GM12891 (cell line): ENCODE data around the gene ASTN2.

ENCODE experiments used
- POLR2A ChIP-seq: IDR thresholded peaks from 2 replicates; pipeline ENCODE4 v1.6.1; 2011; ENCODE audit warnings: low read depth, low read length, control low read depth
- POLR2AphosphoS5 ChIP-seq: IDR thresholded peaks from 2 replicates; pipeline ENCODE4 v1.6.1; 2011; ENCODE audit warnings: low read depth, low read length, control low read depth
- POU2F2 ChIP-seq: IDR thresholded peaks from 2 replicates; pipeline ENCODE4 v1.6.1; 2011; ENCODE audit warnings: low read depth, mild to moderate bottlenecking, control low read depth, low read length, moderate library complexity
- TAF1 ChIP-seq: IDR thresholded peaks from 2 replicates; pipeline ENCODE4 v1.6.1; 2011; ENCODE audit warnings: low read depth, low read length, control low read depth

DNA sequence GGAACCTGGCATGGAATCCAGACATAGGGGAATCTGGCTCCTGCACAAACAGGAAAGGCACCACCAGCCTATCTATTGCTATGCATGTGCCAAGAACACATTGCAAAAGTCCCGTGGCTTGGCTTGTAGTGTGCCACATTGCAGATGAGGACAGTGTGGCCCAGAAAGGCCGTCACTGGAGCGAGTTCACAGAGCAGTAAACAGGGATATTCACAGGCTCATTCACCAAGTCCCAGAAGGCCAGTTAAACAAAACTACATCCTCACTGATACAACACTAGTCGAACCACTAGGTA, 767.4 kb downstream of the ASTN2 start:
- TF ChIP-seq POLR2A (no peak), TAF1 (no peak), POLR2AphosphoS5 (no peak), POU2F2 (no peak)
